HG03196 (cell line): ENCODE results near the gene PINK1.
A peak's percentile ranks its signal among the peaks of the same experiment; 100 is the strongest.
"Not testable (repeated sequence)": the region's sequence is repeated elsewhere in the genome, so short reads cannot be mapped to it uniquely, and the experiment has no call there.

Experiments
- ATAC-seq: cut with Tn5 transposase; IDR thresholded peaks from one replicate; pipeline ENCODE4 v1.9.1; 2021; ENCODE audit not compliant: unreplicated experiment

Gene PINK1

GRCh38 chr1:20644416-20644815 is 11.2 kb downstream of the PINK1 start:
- ATAC-seq: no peak

GRCh38 chr1:20645414-20645813 is 12.2 kb downstream of the PINK1 start:
- ATAC-seq: no peak

- no peak for ATAC-seq
These were observed 15.2 kb downstream of the PINK1 start for GRCh38 chr1:20648438-20648837.

- ATAC-seq: no peak
These were observed 15.7 kb downstream of the PINK1 start for GRCh38 chr1:20648946-20649345.

GRCh38 chr1:20652300-20652699 is 19.0 kb downstream of the PINK1 start:
- no peak for ATAC-seq

GRCh38 chr1:20654104-20654690 is 20.9 kb downstream of the PINK1 start:
- no peak for ATAC-seq

GRCh38 chr1:20657024-20657423 is 23.8 kb downstream of the PINK1 start:
- no peak for ATAC-seq

- ATAC-seq: no peak
These were observed 25.1 kb downstream of the PINK1 start for GRCh38 chr1:20658166-20658915.

GRCh38 chr1:20660363-20660762 is 27.1 kb downstream of the PINK1 start:
- no peak for ATAC-seq

GRCh38 chr1:20660847-20661206 is 27.6 kb downstream of the PINK1 start:
- peak; percentile 1 for ATAC-seq

- ATAC-seq: peak; percentile 92
These were observed 28.2 kb downstream of the PINK1 start, which contains the start of gene DDOST for GRCh38 chr1:20661207-20662109. TSS of gene DDOST (minus strand) at chr1:20661369. CDS start at chr1:20661350, 19 bp downstream.

- no peak for ATAC-seq
These were observed 28.8 kb downstream of the PINK1 start for GRCh38 chr1:20662110-20662475.

- ATAC-seq: no peak
These were observed 30.1 kb downstream of the PINK1 start for GRCh38 chr1:20663365-20663764.

GRCh38 chr1:20663969-20664715 is 30.9 kb downstream of the PINK1 start:
- ATAC-seq: no peak

- ATAC-seq: no peak
These were observed 32.5 kb downstream of the PINK1 start for GRCh38 chr1:20665726-20666125.

GRCh38 chr1:20666146-20666545 is 32.9 kb downstream of the PINK1 start:
- no peak for ATAC-seq

GRCh38 chr1:20666804-20667203 is 33.5 kb downstream of the PINK1 start:
- ATAC-seq: no peak

GRCh38 chr1:20668581-20668980 is 35.3 kb downstream of the PINK1 start:
- no peak for ATAC-seq

GRCh38 chr1:20670936-20671335 is 37.7 kb downstream of the PINK1 start:
- ATAC-seq: no peak

GRCh38 chr1:20672265-20672632 is 39.0 kb downstream of the PINK1 start:
- no peak for ATAC-seq

GRCh38 chr1:20673626-20674025 is 40.4 kb downstream of the PINK1 start:
- ATAC-seq: not testable (repeated sequence)
